ENCODE measurements around the gene LCE4A. TPM values are rescaled to one million over a fixed set of nuclear protein-coding genes. Genes with fewer than 3 reads are reported as not detected.
"Not testable (repeated sequence)": the region's sequence is repeated elsewhere in the genome, so short reads cannot be mapped to it uniquely, and the experiment has no call there.

LCE4A gene
- total RNA-seq: not detected

GRCh38 chr1:152707860-152708259 is at the start of gene LCE4A:
Gene LCE4A, plus strand, starts transcription at chr1:152708160. Its CDS starts 916 bp downstream, at chr1:152709076.
- intact Hi-C loops (cut with DNase I): no loop called here
- no peak within 1 kb of the TSS for H3K27ac ChIP-seq
- no peak for DNase-seq
- no peaks in the 10 kb centered on the region for H3K4me1 ChIP-seq
- TF ChIP-seq CTCF (IDR thresholded peaks at IDR 0.05): no peak
- no peak within 1 kb of the TSS for H3K4me3 ChIP-seq
- no peaks in the 10 kb centered on the region for H3K27me3 ChIP-seq
- no peak within 1 kb of the TSS for H3K9ac ChIP-seq (ENCODE audit: low read depth in 2 of 2, low read length in 2 of 2)
- H3K9me3 ChIP-seq: no peaks in the 10 kb centered on the region
- H3K36me3 ChIP-seq: no peaks in the 10 kb centered on the region

GRCh38 chr1:152658649-152659048 is 49.3 kb upstream of the LCE4A start:
- H3K9me3 ChIP-seq: no peaks in the 10 kb centered on the region
- H3K4me1 ChIP-seq: no peaks in the 10 kb centered on the region
- no peaks in the 10 kb centered on the region for H3K36me3 ChIP-seq
- intact Hi-C loops (cut with DNase I): no loop called here
- H3K4me3 ChIP-seq: no peak overlapping the region
- H3K9ac ChIP-seq (ENCODE audit: low read depth in 2 of 2, low read length in 2 of 2): no peak overlapping the region
- no peak for TF ChIP-seq CTCF (IDR thresholded peaks at IDR 0.05)
- no peaks in the 10 kb centered on the region for H3K27me3 ChIP-seq
- DNase-seq: no peak
- H3K27ac ChIP-seq: no peak overlapping the region

GRCh38 chr1:152663098-152663497 is 44.9 kb upstream of the LCE4A start, which contains the start of gene LCE2D:
Gene LCE2D, plus strand, starts transcription at chr1:152663380. Its CDS starts 726 bp downstream, at chr1:152664106.
- Histone ChIP-seq H3K27me3 (no peaks in the 10 kb centered on the region), H3K9ac (ENCODE audit: low read depth in 2 of 2, low read length in 2 of 2) (no peak within 1 kb of the TSS), H3K4me1 (no peaks in the 10 kb centered on the region), H3K4me3 (no peak within 1 kb of the TSS), H3K27ac (no peak within 1 kb of the TSS), H3K9me3 (no peaks in the 10 kb centered on the region), H3K36me3 (no peaks in the 10 kb centered on the region)
- intact Hi-C loops (cut with DNase I): no loop called here
- no peak for TF ChIP-seq CTCF (IDR thresholded peaks at IDR 0.05)
- DNase-seq: no peak

GRCh38 chr1:152666171-152666570 is 41.8 kb upstream of the LCE4A start:
- intact Hi-C loops (cut with DNase I); H3K9me3 ChIP-seq; H3K4me3 ChIP-seq; H3K4me1 ChIP-seq; H3K36me3 ChIP-seq; H3K27ac ChIP-seq; H3K27me3 ChIP-seq; DNase-seq; H3K9ac ChIP-seq (ENCODE audit: low read depth in 2 of 2, low read length in 2 of 2): not testable (repeated sequence)

GRCh38 chr1:152667648-152668047 is 40.3 kb upstream of the LCE4A start:
- Histone ChIP-seq H3K9ac (ENCODE audit: low read depth in 2 of 2, low read length in 2 of 2) (no peak overlapping the region), H3K4me3 (no peak overlapping the region), H3K4me1 (no peaks in the 10 kb centered on the region), H3K9me3 (no peaks in the 10 kb centered on the region), H3K36me3 (no peaks in the 10 kb centered on the region), H3K27me3 (no peaks in the 10 kb centered on the region), H3K27ac (no peak overlapping the region)
- TF ChIP-seq CTCF (IDR thresholded peaks at IDR 0.05): no peak
- intact Hi-C loops (cut with DNase I): no loop called here
- no peak for DNase-seq

- Histone ChIP-seq H3K4me3 (no peak overlapping the region), H3K9me3 (no peaks in the 10 kb centered on the region), H3K9ac (ENCODE audit: low read depth in 2 of 2, low read length in 2 of 2) (no peak overlapping the region), H3K4me1 (no peaks in the 10 kb centered on the region), H3K27ac (no peak overlapping the region), H3K27me3 (no peaks in the 10 kb centered on the region), H3K36me3 (no peaks in the 10 kb centered on the region)
- no peak for DNase-seq
- intact Hi-C loops (cut with DNase I): no loop called here
- TF ChIP-seq CTCF (IDR thresholded peaks at IDR 0.05): no peak
These were observed 34.9 kb upstream of the LCE4A start for GRCh38 chr1:152673016-152673415.

GRCh38 chr1:152674983-152675382 is 33.0 kb upstream of the LCE4A start, which contains the start of gene LCE2C:
Gene LCE2C, plus strand, starts transcription at chr1:152675279. Its CDS starts 737 bp downstream, at chr1:152676016.
- H3K36me3 ChIP-seq; H3K9ac ChIP-seq (ENCODE audit: low read depth in 2 of 2, low read length in 2 of 2); H3K9me3 ChIP-seq; H3K27me3 ChIP-seq; H3K4me1 ChIP-seq; H3K27ac ChIP-seq; intact Hi-C loops (cut with DNase I); DNase-seq; H3K4me3 ChIP-seq: not testable (repeated sequence)

Measured in colonic mucosa (tissue), 4 donors.